Measurements from ENCODE around the gene PRKCH. TPM values are rescaled to one million over a fixed set of nuclear protein-coding genes. Genes with fewer than 3 reads are reported as not detected.

Gene PRKCH
- polyA plus RNA-seq, 3 donors, result 3.6 to 6.2 (median 5.4) TPM

DNA sequence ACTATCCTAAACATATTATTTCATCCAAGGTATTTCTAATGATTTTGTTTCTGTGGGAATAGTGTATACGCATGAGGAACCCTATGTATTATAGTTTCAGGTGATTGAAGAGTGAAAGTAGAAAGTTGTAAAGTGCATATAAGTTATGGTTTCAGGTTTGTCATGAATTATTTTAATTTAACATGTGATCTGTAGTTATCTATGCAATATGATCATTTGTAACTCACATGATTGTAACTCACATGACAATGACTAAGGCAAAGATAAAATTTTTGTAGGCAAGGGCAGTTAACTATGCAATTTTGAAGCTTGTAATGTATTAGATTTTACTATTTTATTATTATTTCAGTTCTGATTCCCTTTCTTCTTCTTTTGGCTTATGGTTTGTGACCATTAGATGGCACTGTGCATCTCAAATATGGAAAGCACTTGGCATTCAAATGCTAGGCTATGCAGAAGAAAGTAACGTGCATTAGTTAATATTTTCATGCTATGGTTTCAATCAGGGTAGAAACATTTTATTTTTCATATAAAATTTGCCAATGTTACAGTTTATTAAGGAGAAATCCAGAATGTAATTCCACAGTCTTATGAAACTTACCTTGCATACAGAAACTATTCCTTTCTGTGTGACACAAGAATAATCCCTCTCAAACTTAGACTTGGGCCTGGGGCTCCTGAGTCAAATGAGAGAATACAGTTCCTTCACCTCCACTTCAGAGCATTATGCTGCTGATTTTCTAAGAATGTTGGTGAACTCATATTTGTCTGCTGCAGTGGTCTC, 24.5 kb upstream of the PRKCH start:
- no peak overlapping the region for H2AFZ ChIP-seq (ENCODE audit: insufficient read depth, low read depth, low read length, poor library complexity, severe bottlenecking)
- intact Hi-C loops (cut with micrococcal nuclease), result loop anchor here (5.0 to 10.0 kb wide), 3 partner anchors 128 to 540 kb away; no protein-coding TSS in a partner anchor

DNA sequence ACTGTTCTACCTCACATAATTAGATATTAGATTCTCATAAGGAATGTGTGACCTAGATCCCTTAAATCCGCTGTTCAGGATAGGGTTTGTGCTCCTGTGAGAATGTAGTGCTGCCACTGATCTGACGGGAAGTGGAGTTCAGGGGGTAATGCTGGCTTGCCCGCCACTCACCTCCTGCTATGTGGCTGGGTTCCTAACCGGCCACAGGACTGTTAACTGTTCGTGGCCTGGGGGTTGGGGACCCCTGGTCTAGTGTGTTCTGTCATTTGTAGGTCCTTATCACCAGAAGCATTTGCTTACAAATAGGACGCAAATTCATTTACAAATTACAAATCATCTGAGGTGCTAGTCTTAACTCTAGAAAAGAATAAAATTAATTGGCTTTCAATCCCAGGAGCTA, 23.8 kb upstream of the PRKCH start:
- 93% methylated on average over 3 of the region's 6 CpGs for WGBS (ENCODE audit: insufficient coverage)
- Histone ChIP-seq H3K36me3 (replicated peaks in 1 of 2; ENCODE audit: control insufficient read depth in 1 of 2, insufficient read depth in 2 of 2, low read length in 2 of 2) (no peaks in the 10 kb centered on the region), H3K79me2 (ENCODE audit: insufficient read depth, low read length) (no peaks in the 10 kb centered on the region), H4K20me1 (ENCODE audit: insufficient read depth, low read length) (no peaks in the 10 kb centered on the region), H3K27me3 (ENCODE audit: control insufficient read depth in 2 of 2, insufficient read depth in 2 of 2, low read length in 2 of 2) (no peaks in the 10 kb centered on the region), H3K27ac (ENCODE audit: low read depth in 1 of 2, low read length in 2 of 2) (no peak overlapping the region), H3K4me1 (ENCODE audit: control insufficient read depth in 1 of 2, insufficient read depth in 2 of 2, low read length in 2 of 2) (no peaks in the 10 kb centered on the region), H3K4me2 (replicated peaks; ENCODE audit: extremely low read depth, low read length, poor library complexity, severe bottlenecking) (no peak overlapping the region), H3K9me3 (replicated peaks in 1 of 2; ENCODE audit: control insufficient read depth in 1 of 2, insufficient read depth in 1 of 2, low read length in 2 of 2) (no peaks in the 10 kb centered on the region), H3K4me3 (replicated peaks in 1 of 3; ENCODE audit: low read depth in 2 of 3, low read length in 3 of 3) (no peak overlapping the region), H3K9ac (ENCODE audit: insufficient read depth, low read length, poor library complexity, severe bottlenecking) (no peak overlapping the region), H2AFZ (ENCODE audit: insufficient read depth, low read depth, low read length, poor library complexity, severe bottlenecking) (no peak overlapping the region)
- no peaks in the 10 kb centered on the region for H3K36me3 Mint-ChIP-seq
- intact Hi-C loops (cut with micrococcal nuclease), result loop anchor here (5.0 to 10.0 kb wide), 3 partner anchors 127 to 540 kb away; no protein-coding TSS in a partner anchor
- TF ChIP-seq, protein P1, sequence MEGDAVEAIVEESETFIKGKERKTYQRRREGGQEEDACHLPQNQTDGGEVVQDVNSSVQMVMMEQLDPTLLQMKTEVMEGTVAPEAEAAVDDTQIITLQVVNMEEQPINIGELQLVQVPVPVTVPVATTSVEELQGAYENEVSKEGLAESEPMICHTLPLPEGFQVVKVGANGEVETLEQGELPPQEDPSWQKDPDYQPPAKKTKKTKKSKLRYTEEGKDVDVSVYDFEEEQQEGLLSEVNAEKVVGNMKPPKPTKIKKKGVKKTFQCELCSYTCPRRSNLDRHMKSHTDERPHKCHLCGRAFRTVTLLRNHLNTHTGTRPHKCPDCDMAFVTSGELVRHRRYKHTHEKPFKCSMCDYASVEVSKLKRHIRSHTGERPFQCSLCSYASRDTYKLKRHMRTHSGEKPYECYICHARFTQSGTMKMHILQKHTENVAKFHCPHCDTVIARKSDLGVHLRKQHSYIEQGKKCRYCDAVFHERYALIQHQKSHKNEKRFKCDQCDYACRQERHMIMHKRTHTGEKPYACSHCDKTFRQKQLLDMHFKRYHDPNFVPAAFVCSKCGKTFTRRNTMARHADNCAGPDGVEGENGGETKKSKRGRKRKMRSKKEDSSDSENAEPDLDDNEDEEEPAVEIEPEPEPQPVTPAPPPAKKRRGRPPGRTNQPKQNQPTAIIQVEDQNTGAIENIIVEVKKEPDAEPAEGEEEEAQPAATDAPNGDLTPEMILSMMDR (IDR thresholded peaks at IDR 0.05), result no peak
- H3K4me3 Mint-ChIP-seq, result no peak overlapping the region
- peaks cover 2 to 6% (median 3%) of the 10 kb centered on the region in 3 donors for H3K27me3 Mint-ChIP-seq (ENCODE audit: low read depth in 3 of 3)
- DNase-seq, result no peak
- no peak overlapping the region for H3K27ac Mint-ChIP-seq
- H3K9me3 Mint-ChIP-seq, result no peaks in the 10 kb centered on the region
- no peaks in the 10 kb centered on the region for H3K4me1 Mint-ChIP-seq

More for the DNA sequence above, 24.5 kb upstream of the PRKCH start:
- H3K4me1 ChIP-seq (ENCODE audit: control insufficient read depth in 1 of 2, insufficient read depth in 2 of 2, low read length in 2 of 2), result no peaks in the 10 kb centered on the region
- H3K9me3 ChIP-seq (replicated peaks in 1 of 2; ENCODE audit: control insufficient read depth in 1 of 2, insufficient read depth in 1 of 2, low read length in 2 of 2), result no peaks in the 10 kb centered on the region
- no peak overlapping the region for H3K9ac ChIP-seq (ENCODE audit: insufficient read depth, low read length, poor library complexity, severe bottlenecking)
- TF ChIP-seq, protein P1 (IDR thresholded peaks at IDR 0.05), result peak; percentile 79
- Mint-ChIP-seq H3K27me3 (ENCODE audit: low read depth in 3 of 3) (peaks cover 2 to 6% (median 3%) of the 10 kb centered on the region in 3 donors), H3K4me1 (no peaks in the 10 kb centered on the region), H3K9me3 (no peaks in the 10 kb centered on the region), H3K27ac (no peak overlapping the region), H3K36me3 (no peaks in the 10 kb centered on the region), H3K4me3 (no peak overlapping the region)
- H3K79me2 ChIP-seq (ENCODE audit: insufficient read depth, low read length), result no peaks in the 10 kb centered on the region
- no peaks in the 10 kb centered on the region for H3K36me3 ChIP-seq (replicated peaks in 1 of 2; ENCODE audit: control insufficient read depth in 1 of 2, insufficient read depth in 2 of 2, low read length in 2 of 2)
- no peak overlapping the region for H3K4me3 ChIP-seq (replicated peaks in 1 of 3; ENCODE audit: low read depth in 2 of 3, low read length in 3 of 3)
- peak; percentile 21 to 24 (median 24) for DNase-seq
- no peaks in the 10 kb centered on the region for H3K27me3 ChIP-seq (ENCODE audit: control insufficient read depth in 2 of 2, insufficient read depth in 2 of 2, low read length in 2 of 2)
- no peak overlapping the region for H3K4me2 ChIP-seq (replicated peaks; ENCODE audit: extremely low read depth, low read length, poor library complexity, severe bottlenecking)
- no CpG with 5 or more reads among the region's 2 CpGs for WGBS (ENCODE audit: insufficient coverage)
- H3K27ac ChIP-seq (ENCODE audit: low read depth in 1 of 2, low read length in 2 of 2), result no peak overlapping the region
- H4K20me1 ChIP-seq (ENCODE audit: insufficient read depth, low read length), result no peaks in the 10 kb centered on the region

Data from CD14-positive monocyte (primary cell).